Neural crest cell (in vitro differentiated cells): Measurements from ENCODE around the gene LURAP1L. TPM values are rescaled to one million over a fixed set of nuclear protein-coding genes. Genes with fewer than 3 reads are reported as not detected.

Experiments
- DNase-seq: peaks from one replicate; pipeline ENCODE4 v3.0.0; 2021; ENCODE audit warnings: low read depth, mixed read lengths, low spot score
- H3K27ac Mint-ChIP-seq: one replicate; pipeline ENCODE4 v1.8.0; 2021; ENCODE audit warnings: mild to moderate bottlenecking, mixed read lengths; ENCODE audit not compliant: unreplicated experiment
- H3K27me3 Mint-ChIP-seq: 2 replicates; pipeline ENCODE4 v1.8.0; 2021; ENCODE audit warnings: low read depth, mild to moderate bottlenecking, mixed read lengths
- H3K36me3 Mint-ChIP-seq: 2 replicates; pipeline ENCODE4 v1.8.0; 2021; ENCODE audit warnings: low read depth, mild to moderate bottlenecking, mixed read lengths
- H3K4me1 Mint-ChIP-seq: 2 replicates; pipeline ENCODE4 v1.8.0; 2021; ENCODE audit warnings: mixed read lengths
- H3K4me3 Mint-ChIP-seq: one replicate; pipeline ENCODE4 v1.8.0; 2021; ENCODE audit warnings: mild to moderate bottlenecking, mixed read lengths
- H3K9me3 Mint-ChIP-seq: 2 replicates; pipeline ENCODE4 v1.8.0; 2021; ENCODE audit warnings: mixed read lengths
- total RNA-seq: library from RNA; stranded (reverse); gene quantifications from 2 replicates; pipeline ENCODE4 v1.2.1, GENCODE V29; 2021
- TF ChIP-seq, protein P1 (sequence below): fragments of 200-600 bp; sonication (generic); conservative IDR thresholded peaks from 2 replicates; pipeline ENCODE4 v1.5.0; 2021; ENCODE audit warnings: antibody characterized with exemption, mild to moderate bottlenecking

LURAP1L gene
- total RNA-seq, 1 donor from 2014 or later, result 0.40 TPM

- Mint-ChIP-seq H3K4me1 (no peaks in the 10 kb centered on the region), H3K9me3 (no peaks in the 10 kb centered on the region), H3K4me3 (no peak overlapping the region), H3K27me3 (no peaks in the 10 kb centered on the region), H3K27ac (no peak overlapping the region), H3K36me3 (peaks cover 3% of the 10 kb centered on the region)
- DNase-seq, result no peak
- TF ChIP-seq, protein P1, sequence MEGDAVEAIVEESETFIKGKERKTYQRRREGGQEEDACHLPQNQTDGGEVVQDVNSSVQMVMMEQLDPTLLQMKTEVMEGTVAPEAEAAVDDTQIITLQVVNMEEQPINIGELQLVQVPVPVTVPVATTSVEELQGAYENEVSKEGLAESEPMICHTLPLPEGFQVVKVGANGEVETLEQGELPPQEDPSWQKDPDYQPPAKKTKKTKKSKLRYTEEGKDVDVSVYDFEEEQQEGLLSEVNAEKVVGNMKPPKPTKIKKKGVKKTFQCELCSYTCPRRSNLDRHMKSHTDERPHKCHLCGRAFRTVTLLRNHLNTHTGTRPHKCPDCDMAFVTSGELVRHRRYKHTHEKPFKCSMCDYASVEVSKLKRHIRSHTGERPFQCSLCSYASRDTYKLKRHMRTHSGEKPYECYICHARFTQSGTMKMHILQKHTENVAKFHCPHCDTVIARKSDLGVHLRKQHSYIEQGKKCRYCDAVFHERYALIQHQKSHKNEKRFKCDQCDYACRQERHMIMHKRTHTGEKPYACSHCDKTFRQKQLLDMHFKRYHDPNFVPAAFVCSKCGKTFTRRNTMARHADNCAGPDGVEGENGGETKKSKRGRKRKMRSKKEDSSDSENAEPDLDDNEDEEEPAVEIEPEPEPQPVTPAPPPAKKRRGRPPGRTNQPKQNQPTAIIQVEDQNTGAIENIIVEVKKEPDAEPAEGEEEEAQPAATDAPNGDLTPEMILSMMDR, result no peak
Observed at GRCh38 chr9:12783767-12784460, 9.1 kb downstream of the LURAP1L start.

- H3K36me3 Mint-ChIP-seq, result peaks cover 3% of the 10 kb centered on the region
- TF ChIP-seq, protein P1, result no peak
- no peak overlapping the region for H3K4me3 Mint-ChIP-seq
- no peak for DNase-seq
- H3K9me3 Mint-ChIP-seq, result no peaks in the 10 kb centered on the region
- no peaks in the 10 kb centered on the region for H3K27me3 Mint-ChIP-seq
- H3K4me1 Mint-ChIP-seq, result no peaks in the 10 kb centered on the region
- H3K27ac Mint-ChIP-seq, result no peak overlapping the region
Observed at GRCh38 chr9:12784461-12785259, 9.8 kb downstream of the LURAP1L start.

DNA sequence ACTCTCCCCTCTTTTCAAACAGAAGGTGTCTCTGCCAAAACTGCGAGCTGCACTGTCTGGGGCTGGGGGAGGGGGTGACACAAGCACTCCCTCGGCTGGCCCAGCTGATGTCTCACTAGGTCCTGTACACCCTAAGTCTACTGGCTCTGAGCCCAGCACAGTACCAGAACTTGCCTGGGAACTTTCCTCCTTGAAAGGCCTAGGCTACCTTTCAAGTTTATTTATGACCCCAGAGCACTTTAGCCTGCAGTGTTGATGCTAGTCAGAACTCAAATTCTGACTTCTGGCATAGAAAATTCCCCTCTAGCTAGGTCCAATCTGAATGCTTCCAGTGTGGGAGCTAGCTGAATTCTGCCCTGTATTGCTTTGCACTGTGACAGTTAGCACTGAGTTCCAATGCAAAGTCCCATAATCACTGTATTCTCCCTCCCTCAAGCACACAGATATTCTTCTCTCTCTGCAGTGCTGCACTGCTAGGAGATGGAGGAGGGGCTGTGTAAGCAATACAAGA is 10.5 kb downstream of the LURAP1L start:
- TF ChIP-seq, protein P1, result no peak

GRCh38 chr9:12785941-12786340 is 11.1 kb downstream of the LURAP1L start:
- H3K4me3 Mint-ChIP-seq, result no peak overlapping the region
- no peak overlapping the region for H3K27ac Mint-ChIP-seq
- TF ChIP-seq, protein P1, result no peak
- no peaks in the 10 kb centered on the region for H3K4me1 Mint-ChIP-seq
- H3K27me3 Mint-ChIP-seq, result no peaks in the 10 kb centered on the region
- DNase-seq, result no peak
- no peaks in the 10 kb centered on the region for H3K9me3 Mint-ChIP-seq
- peaks cover 3% of the 10 kb centered on the region for H3K36me3 Mint-ChIP-seq

More for the DNA sequence above, 10.5 kb downstream of the LURAP1L start:
- no peaks in the 10 kb centered on the region for H3K27me3 Mint-ChIP-seq
- H3K36me3 Mint-ChIP-seq, result peaks cover 3% of the 10 kb centered on the region
- H3K4me1 Mint-ChIP-seq, result no peaks in the 10 kb centered on the region
- no peak overlapping the region for H3K27ac Mint-ChIP-seq
- no peak overlapping the region for H3K4me3 Mint-ChIP-seq
- no peak for DNase-seq
- H3K9me3 Mint-ChIP-seq, result no peaks in the 10 kb centered on the region

GRCh38 chr9:12790001-12790400 is 15.2 kb downstream of the LURAP1L start:
- TF ChIP-seq, protein P1, result no peak
- no peaks in the 10 kb centered on the region for H3K4me1 Mint-ChIP-seq
- no peak overlapping the region for H3K27ac Mint-ChIP-seq
- DNase-seq, result no peak
- no peak overlapping the region for H3K4me3 Mint-ChIP-seq
- H3K9me3 Mint-ChIP-seq, result no peaks in the 10 kb centered on the region
- no peaks in the 10 kb centered on the region for H3K36me3 Mint-ChIP-seq
- H3K27me3 Mint-ChIP-seq, result no peaks in the 10 kb centered on the region
